Activated gamma-delta T cell treated with Interleukin-2 at 50 U/mL for 16 hours (primary cell): ENCODE data around the gene PHAF1.
"Not testable (repeated sequence)": the region's sequence is repeated elsewhere in the genome, so short reads cannot be mapped to it uniquely, and the experiment has no call there.

Experiments
- DNase-seq: peaks from one replicate; pipeline ENCODE4 v3.0.0-alpha.2; 2020

Gene PHAF1

DNA sequence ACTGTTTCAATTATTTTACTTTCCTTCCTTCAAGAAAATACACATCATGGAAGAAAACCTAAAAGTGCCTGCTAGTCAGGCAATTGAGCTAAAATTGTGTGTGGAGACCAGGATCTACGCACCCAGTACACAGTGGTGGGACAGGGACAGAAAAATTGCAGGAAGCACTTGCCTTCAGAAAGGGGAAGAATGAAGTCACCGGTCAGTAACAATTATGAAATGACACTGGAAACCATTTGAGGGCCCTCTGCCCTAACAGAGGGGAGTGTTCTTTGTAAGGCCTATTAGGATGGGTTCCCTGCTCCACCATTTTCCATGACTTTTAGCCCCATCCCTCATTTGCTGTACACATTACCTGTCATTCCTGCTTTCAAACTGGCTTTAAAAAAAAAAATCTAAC is 4.5 kb upstream of the PHAF1 start:
- DNase-seq = no peak

DNA sequence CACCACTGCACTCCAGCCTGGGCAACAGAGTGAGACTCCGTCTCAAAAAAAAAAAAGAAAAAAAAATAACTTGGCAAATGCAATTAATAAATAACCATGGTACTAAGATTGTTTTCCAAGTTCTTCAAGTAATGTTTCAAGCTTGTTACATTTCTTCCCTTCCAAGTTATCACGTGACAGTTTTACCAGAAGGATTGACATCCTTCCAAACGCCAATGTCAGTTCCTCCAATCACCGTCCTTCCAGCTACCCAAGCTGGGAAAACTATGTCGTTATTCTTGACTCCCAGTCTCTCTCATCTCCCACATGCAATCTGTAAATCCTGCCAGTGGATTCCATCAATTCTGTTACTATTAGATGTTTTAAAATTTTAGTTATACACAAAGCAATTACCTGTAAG is 3.9 kb upstream of the PHAF1 start:
- no peak for DNase-seq

DNA sequence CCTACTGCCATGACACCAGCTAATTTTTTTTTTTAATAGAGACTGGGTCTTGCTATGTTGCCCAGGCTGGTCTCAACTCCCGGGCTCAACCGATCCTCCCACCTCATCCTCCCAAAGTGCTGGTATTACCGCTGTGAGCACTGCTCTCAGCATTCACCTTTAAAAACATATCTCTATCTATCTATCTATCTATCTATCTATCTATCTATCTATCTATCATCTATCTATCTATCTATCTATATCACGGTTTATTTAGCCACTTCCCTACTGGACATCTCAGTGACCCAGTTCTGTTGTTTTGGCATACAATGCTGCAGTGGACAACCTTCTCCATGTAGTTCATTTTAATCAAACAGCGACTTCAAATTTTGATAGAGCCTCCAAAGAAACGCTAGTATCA is 1.3 kb upstream of the PHAF1 start:
- no peak for DNase-seq

DNA sequence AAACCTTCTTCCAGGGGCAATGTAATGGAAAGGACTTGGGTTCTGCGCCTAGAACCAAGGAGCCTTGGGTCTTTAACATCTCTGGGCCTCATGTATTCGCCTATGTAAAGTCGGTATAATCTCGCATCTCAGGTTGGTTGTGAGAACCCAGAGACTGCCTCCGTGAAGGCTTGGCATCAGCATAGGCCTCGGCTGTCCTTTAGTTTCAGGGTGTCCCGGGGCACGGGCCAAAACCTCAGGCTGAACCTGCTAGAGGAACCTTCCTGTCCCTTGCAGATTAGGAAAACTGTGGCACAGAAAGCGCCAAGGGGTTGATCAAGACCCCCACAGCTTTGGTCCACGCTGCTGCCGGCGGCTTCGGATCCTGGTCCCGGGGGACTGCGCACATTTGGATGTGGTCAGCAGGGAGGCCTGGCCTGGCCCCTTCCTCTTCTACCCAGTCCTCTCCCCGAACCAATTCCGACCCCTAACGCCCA is 772 bp upstream of the PHAF1 start:
- no peak for DNase-seq

DNA sequence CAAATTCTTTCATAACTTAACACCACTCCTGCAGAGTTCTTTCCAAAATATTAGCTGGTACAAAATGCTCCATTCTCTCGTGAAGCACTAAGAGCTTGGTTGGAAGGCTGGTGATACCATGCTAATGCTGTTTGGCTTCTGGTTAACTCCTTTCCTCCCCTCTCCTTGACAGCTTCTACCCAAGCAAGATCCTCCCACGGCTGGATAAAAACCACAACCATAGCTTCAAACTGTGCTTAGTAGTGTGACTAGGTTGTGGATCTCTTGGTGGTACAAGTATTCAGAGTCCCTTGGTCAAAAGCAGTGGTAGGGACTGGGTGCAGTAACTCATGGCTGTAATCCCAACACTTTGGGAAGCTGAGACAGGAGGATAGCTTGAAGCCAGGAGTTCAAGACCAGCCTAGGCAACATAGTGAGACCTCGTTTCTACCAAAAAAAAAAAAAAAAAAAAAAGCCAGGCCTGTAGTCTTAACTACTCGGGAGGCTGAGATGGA is 2.3 kb downstream of the PHAF1 start:
- DNase-seq = no peak

DNA sequence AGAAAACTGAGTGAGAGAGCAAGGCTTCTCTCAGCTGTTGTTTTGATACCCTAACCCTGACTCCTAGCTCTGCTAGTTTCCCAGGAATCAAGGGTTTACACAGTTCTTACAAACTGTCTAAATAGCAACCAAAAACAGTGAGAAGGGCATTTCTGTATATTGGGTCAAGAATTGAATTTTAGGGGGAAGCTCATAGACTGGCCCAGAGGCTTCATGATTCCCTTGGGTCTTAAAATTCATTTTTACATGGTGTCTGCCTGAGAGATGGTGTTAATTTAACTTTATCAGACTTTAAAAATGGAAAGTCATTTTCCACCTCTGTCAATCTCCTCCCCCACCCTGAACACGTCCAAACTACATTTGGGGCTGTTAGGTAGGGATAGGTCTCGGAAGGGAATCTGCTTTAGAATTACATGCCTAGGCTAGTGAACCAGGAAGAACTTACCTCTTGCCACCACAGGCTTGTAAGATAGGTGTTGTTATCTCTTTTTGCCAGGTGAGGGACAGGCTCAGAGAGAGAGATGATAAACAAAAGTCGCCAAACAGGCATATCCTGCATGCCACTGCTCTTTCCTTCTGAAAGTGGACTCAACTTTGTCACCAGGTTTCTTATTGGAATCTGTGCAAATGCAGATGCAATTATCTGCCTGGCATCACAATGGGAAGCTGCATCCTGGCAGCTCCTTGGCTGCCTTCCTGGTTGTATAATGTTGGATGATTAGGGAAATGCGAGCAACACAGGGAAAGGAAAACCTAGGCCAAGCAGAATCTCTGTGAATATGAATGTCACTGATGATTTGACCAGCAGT is 3.1 kb downstream of the PHAF1 start:
- DNase-seq = no peak

DNA sequence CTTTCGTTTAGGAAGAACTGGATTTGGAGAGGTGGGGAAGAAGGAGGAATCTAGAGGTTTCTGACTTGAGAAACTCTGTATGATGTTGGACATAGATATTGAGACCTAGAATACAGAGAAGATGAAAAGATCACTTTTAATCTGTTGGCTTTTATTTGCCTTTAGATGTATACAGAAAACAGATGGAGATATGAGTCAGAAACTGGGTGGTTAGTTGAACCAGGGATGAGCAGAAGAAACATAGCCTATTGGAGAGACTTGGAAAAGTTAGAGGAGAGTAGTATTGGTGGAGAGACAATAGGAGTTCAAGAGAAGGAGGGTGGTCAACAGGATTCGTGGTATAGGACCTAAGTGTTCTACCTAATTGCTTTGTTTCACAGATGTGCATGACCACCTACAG is 5.1 kb downstream of the PHAF1 start:
- DNase-seq = no peak

DNA sequence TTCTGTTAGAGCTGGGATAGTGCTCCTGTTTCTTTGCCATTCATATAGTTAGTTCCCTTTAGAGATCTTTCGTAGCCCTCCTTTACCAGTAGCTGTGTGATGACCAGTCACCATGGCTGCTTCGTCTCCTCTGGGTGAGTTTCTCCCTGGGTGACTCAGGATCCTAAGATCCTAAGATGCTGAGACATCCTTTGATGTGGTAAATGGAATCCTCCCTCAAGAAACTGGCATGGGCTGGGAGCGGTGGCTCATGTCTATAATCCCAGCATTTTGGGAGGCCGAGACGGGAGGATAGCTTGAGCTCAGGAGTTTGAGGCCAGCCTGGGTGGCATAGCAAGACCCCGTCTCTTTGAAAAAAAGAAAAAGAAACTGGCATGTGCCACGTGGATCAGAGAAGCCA is 5.9 kb downstream of the PHAF1 start:
- DNase-seq = no peak

DNA sequence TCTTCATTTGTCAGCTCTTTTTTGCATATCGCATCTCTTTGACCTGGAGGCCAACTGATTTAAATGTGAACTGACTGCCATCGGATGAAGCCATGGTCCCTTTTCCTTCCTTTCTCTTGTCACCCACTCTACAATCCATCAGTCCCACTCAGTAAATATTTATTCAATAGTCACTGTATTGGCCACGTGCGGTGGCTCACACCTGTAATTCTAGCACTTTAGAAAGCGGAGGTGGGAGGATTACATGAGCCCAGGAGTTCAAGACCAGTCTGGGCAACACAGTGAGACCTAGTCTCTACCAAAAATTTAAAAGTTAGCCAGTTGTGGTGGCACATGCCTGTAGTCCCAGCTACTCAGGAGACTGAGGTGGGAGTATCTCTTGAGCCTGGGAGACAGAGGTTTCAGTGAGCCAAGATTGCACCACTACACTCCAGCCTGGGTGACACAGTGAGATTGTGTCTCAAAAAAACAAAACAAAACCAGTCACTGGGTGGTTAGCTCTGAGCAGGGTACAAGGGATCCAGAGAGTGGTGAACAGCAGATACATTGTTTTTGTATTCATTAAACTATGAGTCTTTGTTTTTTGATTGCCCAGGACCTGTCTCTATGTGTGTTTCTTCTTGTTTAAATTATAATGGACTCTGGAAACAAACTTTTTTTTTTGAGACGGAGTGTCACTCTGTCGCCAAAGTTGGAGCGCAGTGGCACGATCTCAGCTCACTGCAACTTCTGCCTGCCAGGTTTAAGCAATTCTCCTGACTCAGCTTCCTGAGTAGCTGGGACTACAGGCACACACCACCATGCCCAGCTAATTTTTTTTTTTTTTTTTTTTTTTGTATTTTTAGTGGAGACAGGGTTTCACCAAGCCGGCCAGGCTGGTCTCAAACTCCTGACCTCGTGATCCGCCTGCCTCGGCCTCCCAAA is 6.9 kb downstream of the PHAF1 start:
- no peak for DNase-seq

DNA sequence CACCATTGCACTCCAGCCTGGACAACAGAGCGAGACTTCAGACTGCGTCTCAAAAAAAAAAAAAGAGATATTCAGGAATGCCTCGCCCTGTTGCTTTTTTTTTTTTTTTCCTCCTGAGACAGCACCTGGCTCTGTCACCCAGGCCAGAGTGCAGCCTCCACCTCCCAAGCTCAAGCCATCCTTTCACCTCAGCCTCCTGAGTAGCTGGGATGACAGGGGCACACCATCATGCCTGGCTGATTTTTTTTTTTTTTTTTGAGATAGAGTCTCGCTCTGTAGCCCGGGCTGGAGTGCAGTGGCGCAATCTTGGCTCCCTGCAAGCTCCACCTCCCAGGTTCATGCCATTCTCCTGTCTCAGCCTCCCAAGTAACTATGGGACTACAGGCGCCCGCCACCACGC is 8.0 kb downstream of the PHAF1 start:
- DNase-seq = no peak

DNA sequence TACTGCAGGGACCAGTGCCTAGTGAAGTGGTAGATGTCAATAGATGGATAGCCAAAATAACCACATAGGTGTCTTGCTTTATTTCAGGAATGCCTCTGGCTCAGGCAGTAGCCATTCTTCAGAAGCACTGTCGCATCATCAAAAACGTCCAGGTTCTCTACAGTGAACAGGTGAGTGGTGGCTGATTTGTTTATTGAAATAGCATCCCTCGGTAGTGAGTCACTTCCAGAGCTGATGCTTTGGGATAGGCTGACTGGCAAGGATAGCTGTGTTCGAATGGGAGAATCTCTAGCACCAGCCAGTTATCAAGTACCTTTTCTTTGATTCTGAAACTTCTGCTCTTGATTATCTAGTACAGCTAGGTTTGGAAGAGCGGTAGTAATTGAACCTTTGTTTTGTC is 10.3 kb downstream of the PHAF1 start:
- no peak for DNase-seq

DNA sequence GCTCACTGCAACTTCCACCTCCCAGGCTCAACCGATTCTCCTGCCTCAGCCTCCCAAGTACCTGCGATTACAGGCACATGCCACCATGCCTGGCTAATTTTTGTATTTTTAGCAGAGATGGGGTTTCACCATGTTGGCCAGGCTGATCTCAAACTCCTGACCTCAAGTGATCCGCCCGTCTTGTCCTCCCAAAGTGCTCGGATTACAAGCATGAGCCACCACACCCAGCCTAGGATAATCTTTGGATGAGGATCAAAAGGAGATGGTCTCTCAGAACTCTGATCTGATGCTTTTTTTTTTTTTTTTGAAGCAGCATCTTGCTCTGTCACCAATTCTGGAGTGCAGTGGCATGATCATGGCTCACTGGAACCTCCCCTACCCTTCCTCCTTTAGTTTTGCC is 13.1 kb downstream of the PHAF1 start:
- DNase-seq = not testable (repeated sequence)

DNA sequence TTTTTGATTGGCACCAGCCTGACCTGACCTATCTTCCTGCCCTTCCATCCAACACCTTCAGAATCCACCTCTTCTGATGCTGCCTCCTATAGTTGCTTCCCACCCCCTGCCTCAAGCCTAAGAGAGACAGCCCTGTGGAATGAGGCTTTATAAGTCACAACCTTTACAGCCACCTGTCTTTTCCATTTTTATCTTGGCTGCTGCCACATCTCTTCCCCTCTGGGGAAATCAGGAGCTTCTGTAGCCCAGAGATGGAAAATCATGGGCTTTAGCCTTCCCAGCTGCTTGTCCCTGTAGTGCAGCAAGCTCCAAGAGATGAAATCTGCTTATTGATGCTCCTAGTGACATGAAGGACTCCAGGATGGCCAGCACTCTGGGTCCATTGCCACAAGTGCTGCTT is 18.7 kb downstream of the PHAF1 start:
- DNase-seq = no peak

DNA sequence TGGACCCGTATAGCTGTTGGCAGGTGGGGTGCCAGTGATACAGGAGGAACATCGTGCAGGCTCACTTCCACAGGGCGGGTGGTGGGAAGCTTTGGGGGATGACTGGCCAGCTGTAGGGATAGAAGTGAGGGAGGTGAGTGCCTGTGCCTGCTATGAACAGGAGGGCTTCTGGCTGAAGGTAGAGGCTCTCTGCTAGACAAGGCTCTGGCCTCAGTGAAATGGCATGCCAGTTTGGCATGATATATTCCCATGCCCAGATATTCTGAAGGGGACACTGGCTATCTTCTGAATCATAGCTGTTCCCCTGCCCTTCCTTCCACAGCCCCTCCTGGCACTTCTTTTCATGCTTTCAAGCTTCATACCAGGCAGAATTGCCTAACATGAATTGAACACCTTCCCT is 19.1 kb downstream of the PHAF1 start:
- no peak for DNase-seq

DNA sequence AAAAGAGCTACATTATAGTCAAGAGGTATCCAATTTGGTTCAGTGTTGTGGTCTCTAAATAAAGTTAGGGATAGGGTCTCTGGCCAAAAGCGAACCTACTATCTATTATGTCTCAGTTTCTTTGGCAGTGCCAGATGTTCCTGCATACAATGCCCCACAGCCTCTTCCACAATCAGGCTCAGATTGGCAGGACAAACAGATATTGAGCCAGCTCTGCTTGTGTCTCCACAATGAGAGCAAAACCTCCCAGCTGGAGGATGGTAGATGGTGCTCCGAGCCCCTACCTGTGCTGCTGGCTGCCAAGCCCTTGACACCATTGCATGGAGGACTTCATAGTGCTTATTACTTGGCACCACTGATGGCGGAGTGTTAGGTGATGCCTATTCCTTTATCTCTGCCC is 19.7 kb downstream of the PHAF1 start:
- DNase-seq = no peak

DNA sequence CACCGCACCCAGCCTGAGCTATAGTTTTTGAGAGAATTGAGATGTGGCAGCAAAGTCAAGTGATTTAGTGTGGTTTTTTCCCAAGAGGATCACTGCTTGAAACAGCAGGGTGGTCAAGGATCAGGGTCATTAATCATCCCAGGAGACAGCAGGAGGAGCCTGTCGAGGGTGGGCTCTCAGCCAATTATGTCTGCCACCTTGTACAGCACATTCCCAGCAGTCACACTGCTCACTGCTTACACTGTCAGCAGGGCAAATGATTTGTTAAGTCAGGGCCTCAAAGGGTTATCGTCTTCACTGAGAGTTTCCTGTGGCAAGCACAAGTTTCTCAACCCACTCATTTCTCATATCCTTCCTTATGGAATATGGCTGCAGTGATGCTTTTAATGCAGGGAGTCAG is 27.9 kb downstream of the PHAF1 start:
- no peak for DNase-seq

DNA sequence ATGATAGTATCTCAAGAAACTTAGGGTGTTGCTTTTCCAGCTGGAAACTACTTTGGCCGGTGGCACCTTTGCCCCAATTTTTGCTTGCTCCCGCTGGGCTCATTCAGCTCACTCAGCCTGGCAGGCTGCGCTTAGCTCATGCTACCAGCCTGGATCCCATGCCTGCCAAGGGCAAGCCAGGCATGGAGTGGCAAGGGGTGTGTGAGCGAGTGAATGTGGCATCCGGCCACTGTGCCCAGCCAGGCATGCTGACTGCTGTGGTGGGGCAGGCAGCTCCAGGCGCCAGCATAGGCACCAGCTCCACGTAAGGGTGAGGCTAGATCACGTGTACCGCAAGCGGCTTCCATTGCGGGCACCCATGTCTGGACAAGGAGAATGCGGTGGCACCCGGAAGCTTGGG is 31.6 kb downstream of the PHAF1 start:
- DNase-seq = no peak

DNA sequence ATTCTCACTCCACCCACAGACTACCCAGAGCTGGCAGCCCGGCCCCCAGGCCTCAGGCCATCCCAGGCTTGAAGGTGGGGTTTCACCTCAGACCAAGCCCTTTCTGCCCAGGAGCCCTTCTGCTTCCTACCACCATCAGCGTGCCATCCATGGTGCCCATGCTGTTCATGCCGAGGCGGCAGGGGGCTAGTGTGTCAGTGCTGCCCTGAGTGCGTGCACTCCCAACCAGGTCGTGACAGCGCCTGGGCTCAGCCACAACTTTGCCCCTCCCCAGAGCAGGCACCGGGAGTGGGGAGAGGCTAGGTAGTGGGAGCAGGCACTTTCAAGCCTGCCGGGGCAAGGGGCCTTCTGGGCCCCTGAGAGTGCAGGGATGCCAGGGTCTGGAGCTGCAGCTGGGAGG is 32.6 kb downstream of the PHAF1 start:
- no peak for DNase-seq

DNA sequence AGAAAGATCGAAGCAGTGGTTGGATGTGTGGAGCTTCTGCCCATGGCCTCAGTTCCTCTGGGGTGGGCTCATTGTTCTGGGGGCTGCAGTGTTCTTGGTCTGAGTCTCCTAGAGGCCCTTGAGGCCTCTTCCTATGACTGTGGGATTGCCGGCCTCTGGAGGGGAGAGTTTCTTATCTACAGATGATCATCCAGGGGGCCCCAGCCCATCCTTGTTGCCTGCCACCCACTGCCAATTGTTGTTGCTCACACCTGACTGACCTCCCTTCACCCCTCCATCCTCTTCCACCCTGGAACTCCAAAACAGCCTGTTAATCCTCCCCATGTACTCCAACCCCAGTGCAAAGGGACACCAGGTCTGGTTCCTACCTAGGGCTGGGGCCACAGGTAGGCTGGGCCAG is 35.2 kb downstream of the PHAF1 start:
- no peak for DNase-seq

DNA sequence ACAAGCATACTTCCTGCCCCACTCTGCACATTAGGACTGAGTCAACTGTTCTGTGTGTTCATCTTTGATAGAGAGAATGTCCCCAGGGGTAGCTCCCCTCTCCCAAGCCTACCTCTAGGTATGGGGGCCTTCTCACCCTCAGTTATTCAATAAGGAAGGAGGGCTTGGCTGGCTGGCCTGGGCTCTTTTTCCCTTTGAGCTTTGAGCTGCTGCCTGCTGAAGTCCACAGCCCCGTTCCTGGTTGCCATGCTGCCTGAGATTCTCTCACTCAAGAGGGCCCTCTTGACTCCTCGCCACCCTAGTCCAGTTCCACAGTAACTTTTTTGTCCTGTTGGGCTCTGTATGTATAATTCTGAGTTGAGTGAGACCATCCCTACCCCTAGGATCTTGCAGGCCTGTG is 36.0 kb downstream of the PHAF1 start:
- DNase-seq = no peak

DNA sequence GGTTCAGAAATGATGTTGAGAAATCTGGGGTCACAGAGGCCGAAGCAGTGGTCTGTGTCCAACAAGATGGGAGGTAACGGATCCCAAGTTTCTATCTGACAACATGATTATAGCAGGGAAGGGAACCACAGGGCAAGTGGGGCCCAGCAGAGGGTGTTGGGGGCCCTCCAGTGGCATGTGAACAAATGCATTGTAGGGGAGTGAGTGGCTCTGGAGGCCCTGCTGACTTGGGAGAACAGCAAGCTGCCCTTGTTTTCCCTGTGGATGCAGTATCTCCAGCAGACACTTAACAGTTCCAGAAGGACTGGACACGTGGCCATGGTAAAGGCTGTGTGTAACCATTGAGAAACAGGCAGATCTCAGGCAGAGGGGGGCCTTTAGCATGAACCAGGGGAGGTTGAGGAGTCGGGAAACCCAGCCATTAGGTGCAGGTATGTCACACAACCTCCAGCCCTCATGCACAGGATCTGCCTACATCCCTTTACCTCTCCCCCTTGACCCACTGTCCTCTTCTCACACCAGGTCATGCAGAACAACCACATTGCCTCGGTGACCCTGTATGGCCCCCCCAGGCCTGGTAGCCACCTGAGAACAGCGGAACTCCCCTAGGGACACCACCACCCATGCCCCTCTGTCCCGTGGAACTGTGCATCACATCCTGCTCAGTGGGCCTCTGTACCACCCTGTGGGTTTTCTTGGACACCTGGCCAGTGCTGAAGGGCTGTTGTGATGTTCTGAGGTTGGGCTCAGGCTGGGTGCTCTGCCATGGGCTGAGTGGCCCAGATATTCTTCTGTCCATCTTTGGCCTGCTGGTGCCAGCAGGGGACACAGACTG is 37.0 kb downstream of the PHAF1 start:
- no peak for DNase-seq

DNA sequence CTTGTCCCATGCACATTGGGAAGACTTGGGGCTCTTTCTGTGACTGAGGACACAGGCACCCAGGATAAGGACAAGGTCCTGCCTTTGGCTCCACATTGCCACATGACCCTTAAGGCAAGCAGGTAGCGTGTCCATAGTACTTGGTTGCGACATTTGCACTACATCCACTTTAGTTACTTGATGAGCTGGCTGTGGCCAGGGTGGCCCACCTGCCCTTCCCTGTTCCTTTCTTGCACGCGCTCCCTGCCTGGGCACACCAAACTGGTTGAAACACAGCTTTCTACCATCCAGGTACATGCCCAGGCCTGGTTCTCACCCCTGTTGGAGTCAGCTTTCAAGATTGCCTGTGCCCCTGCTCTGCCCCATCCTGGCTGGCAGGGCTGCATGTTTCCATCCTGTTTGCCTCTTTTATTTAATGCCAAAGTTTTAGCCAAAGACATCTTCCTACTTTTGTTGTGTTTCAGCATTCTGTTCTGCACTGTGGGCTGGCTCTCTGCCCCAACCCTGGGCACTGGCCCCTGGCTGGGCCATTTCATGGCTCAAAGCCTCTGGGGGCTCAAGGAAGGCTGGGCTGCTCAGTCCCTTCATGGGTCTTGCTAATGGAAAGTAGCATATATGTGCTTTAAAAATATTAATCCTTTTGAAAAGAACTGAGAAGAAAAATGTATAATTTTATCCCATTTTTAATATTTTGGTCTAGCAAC is 37.8 kb downstream of the PHAF1 start:
- DNase-seq = no peak
